SK-N-SH (cell line): ENCODE results near the gene PAPOLA. TPM values are rescaled to one million over a fixed set of nuclear protein-coding genes. Genes with fewer than 3 reads are reported as not detected.

Experiments
- CTCF ChIA-PET: fragments of 300-600, 350-600 bp; formaldehyde crosslinking; extraction: SDS; loops from one replicate; lab custom pipeline; 2021; lab: Yijun Ruan, JAX
- POLR2A ChIA-PET: fragments of 350-600 bp; sonication (Branson Sonifier 250); formaldehyde crosslinking; extraction: SDS; loops from one replicate; lab custom pipeline; 2020; ENCODE audit warnings: antibody characterized with exemption, inconsistent platforms; lab: Yijun Ruan, JAX
- DNase-seq: peaks from one replicate; pipeline ENCODE4 v3.0.0; 2012
- H2AFZ ChIP-seq: fragments of 200-600 bp; sonication (generic); 2 replicates; pipeline ENCODE4 v1.8.1; 2016; ENCODE audit warnings: antibody characterized with exemption, mild to moderate bottlenecking, low read depth
- H3F3A ChIP-seq: fragments of 200-600 bp; sonication (generic); replicated peaks from 2 replicates; pipeline ENCODE3; 2016; ENCODE audit warnings: antibody characterized with exemption, mild to moderate bottlenecking; ENCODE audit not compliant: insufficient read depth
- H3K27ac ChIP-seq, 2 experiments: fragments of 200-500 bp in 1 of 2; fragments of 200-600 bp in 1 of 2; sonication (Bioruptor generic) in 1 of 2; sonication (generic), shearing (Covaris generic) in 1 of 2; 2 replicates each; pipeline versions ENCODE4 v1.5.1 to v1.6.1; 2014 to 2016; ENCODE audit warnings: low read depth in 2 of 2, inconsistent platforms in 1 of 2, low read length in 1 of 2, mild to moderate bottlenecking in 1 of 2, mixed read lengths in 1 of 2
- H3K27me3 ChIP-seq: fragments of 200-600 bp; sonication (generic), shearing (Covaris generic); 2 replicates; pipeline ENCODE4 v1.6.1; 2016; ENCODE audit warnings: mixed run types; ENCODE audit not compliant: insufficient read depth
- H3K36me3 ChIP-seq, 2 experiments: fragments of 200-500 bp in 1 of 2; fragments of 200-600 bp in 1 of 2; sonication (Bioruptor generic) in 1 of 2; sonication (generic) in 1 of 2; replicated peaks in 1 of 2; 2 replicates each; pipeline versions ENCODE3 to v1.5.1; 2014 to 2016; ENCODE audit warnings: low read length in 1 of 2, mild to moderate bottlenecking in 1 of 2; ENCODE audit not compliant: insufficient read depth in 2 of 2, control insufficient read depth in 1 of 2
- H3K4me1 ChIP-seq, 2 experiments: fragments of 200-500 bp in 1 of 2; fragments of 200-600 bp in 1 of 2; sonication (Bioruptor generic) in 1 of 2; sonication (generic), shearing (Covaris generic) in 1 of 2; 2 replicates each; pipeline versions ENCODE4 v1.5.1 to v1.6.1; 2014 to 2016; ENCODE audit warnings: low read depth in 1 of 2, low read length in 1 of 2, mixed run types in 1 of 2; ENCODE audit not compliant: insufficient read depth in 2 of 2, control insufficient read depth in 1 of 2
- H3K4me2 ChIP-seq: fragments of 200-600 bp; sonication (generic), shearing (Covaris generic); 2 replicates; pipeline ENCODE4 v1.6.1; 2017; ENCODE audit warnings: mixed run types
- H3K4me3 ChIP-seq, 2 experiments: fragments of 200-500 bp in 1 of 2; fragments of 200-600 bp in 1 of 2; sonication (Bioruptor generic) in 1 of 2; sonication (generic), shearing (Covaris generic) in 1 of 2; 2 replicates each; pipeline versions ENCODE4 v1.5.1 to v1.8.1; 2014 to 2016; ENCODE audit warnings: low read depth in 2 of 2, inconsistent platforms in 1 of 2, low read length in 1 of 2, mild to moderate bottlenecking in 1 of 2, mixed read lengths in 1 of 2, moderate library complexity in 1 of 2
- H3K79me2 ChIP-seq: fragments of 200-600 bp; sonication (generic); 2 replicates; pipeline ENCODE4 v1.8.1; 2017; ENCODE audit warnings: mild to moderate bottlenecking; ENCODE audit not compliant: insufficient read depth
- H3K9ac ChIP-seq: fragments of 200-600 bp; sonication (generic); 2 replicates; pipeline ENCODE4 v1.6.1; 2017; ENCODE audit warnings: mixed run types
- H3K9me2 ChIP-seq: fragments of 200-600 bp; sonication (generic); 2 replicates; pipeline ENCODE4 v1.6.1; 2017; ENCODE audit warnings: mixed run types
- H3K9me3 ChIP-seq: fragments of 200-600 bp; sonication (generic); 2 replicates; pipeline ENCODE4 v1.6.1; 2017; ENCODE audit warnings: mixed run types, mild to moderate bottlenecking, moderate library complexity
- H4K20me1 ChIP-seq: fragments of 200-600 bp; sonication (generic); 2 replicates; pipeline ENCODE4 v1.6.1; 2017; ENCODE audit warnings: mild to moderate bottlenecking, mixed run types; ENCODE audit not compliant: insufficient read depth
- CHD2 ChIP-seq: fragments of 150-350 bp; IDR thresholded peaks from 2 replicates; pipeline ENCODE4 v1.6.1; 2018; ENCODE audit warnings: low read length; ENCODE audit not compliant: partially characterized antibody
- CTCF ChIP-seq: fragments of 200-600 bp; sonication (generic); IDR thresholded peaks from 2 replicates; pipeline ENCODE4 v1.6.1; 2017; ENCODE audit warnings: antibody characterized with exemption, mild to moderate bottlenecking, moderate library complexity
- EP300 ChIP-seq, 2 experiments: IDR thresholded peaks; 2 replicates each; pipeline versions ENCODE4 v1.4.0 to v1.6.1; 2012; ENCODE audit warnings: borderline replicate concordance in 1 of 2, low read depth in 1 of 2, low read length in 1 of 2
- EZH2phosphoT487 ChIP-seq: fragments of 200-600 bp; sonication (generic); IDR thresholded peaks from 2 replicates; pipeline ENCODE4 v1.6.1; 2017; ENCODE audit warnings: low read depth, mixed run types, mild to moderate bottlenecking, antibody characterized with exemption, moderate library complexity, borderline replicate concordance
- FOXM1 ChIP-seq: IDR thresholded peaks from 2 replicates; pipeline ENCODE4 v1.4.0; 2012; ENCODE audit warnings: low read depth, mild to moderate bottlenecking
- GATA2 ChIP-seq: sonication (generic); formaldehyde crosslinking; IDR thresholded peaks from 2 replicates; pipeline ENCODE4 v1.5.0; 2020; ENCODE audit warnings: mild to moderate bottlenecking, missing genetic modification reagents
- JUND ChIP-seq: IDR thresholded peaks from 2 replicates; pipeline ENCODE4 v1.4.0; 2012
- MEF2A ChIP-seq: IDR thresholded peaks from 2 replicates; pipeline ENCODE4 v1.4.0; 2012; ENCODE audit warnings: low read depth, borderline replicate concordance
- MXI1 ChIP-seq: IDR thresholded peaks from 2 replicates; pipeline ENCODE4 v1.6.1; 2012; ENCODE audit warnings: mild to moderate bottlenecking, low read depth, low read length, improper control_type of control experiment
- POLR2AphosphoS5 ChIP-seq: IDR thresholded peaks from 2 replicates; pipeline ENCODE4 v1.6.1; 2012; ENCODE audit warnings: low read depth, low read length
- RAD21 ChIP-seq: IDR thresholded peaks from 2 replicates; pipeline ENCODE4 v1.6.1; 2012; ENCODE audit warnings: mild to moderate bottlenecking, low read length
- RFX5 ChIP-seq: IDR thresholded peaks from 2 replicates; pipeline ENCODE4 v1.6.1; 2012; ENCODE audit warnings: mild to moderate bottlenecking, improper control_type of control experiment, low read length
- RXRA ChIP-seq: IDR thresholded peaks from 2 replicates; pipeline ENCODE4 v1.4.0; 2012; ENCODE audit warnings: low read depth, mild to moderate bottlenecking, borderline replicate concordance
- SIN3A ChIP-seq: IDR thresholded peaks from 2 replicates; pipeline ENCODE4 v1.6.1; 2012; ENCODE audit warnings: low read depth, mild to moderate bottlenecking, low read length, moderate library complexity, borderline replicate concordance
- TCF12 ChIP-seq: IDR thresholded peaks from 2 replicates; pipeline ENCODE4 v1.4.0; 2012
- ZBTB33 ChIP-seq: IDR thresholded peaks from 2 replicates; pipeline ENCODE4 v1.4.0; 2012; ENCODE audit warnings: low read depth, borderline replicate concordance
- WGBS: methylation state at CpG from one replicate; pipeline ENCODE4 v1.1.6; 2017; ENCODE audit warnings: low lambda C conversion rate; 5-methylcytosine and 5-hydroxymethylcytosine counted together
- polyA plus RNA-seq, 3 experiments: library from polyadenylated mRNA; depleted of rRNA; stranded (reverse); fragments of >200 nt; gene quantifications; 2 replicates each; pipeline ENCODE4 v1.2.3, GENCODE V29; 2012

PAPOLA gene
- polyA plus RNA-seq, 1 of the 3 experiments (the other 2 are of a cell fraction), result 53.7 TPM

- TF ChIP-seq POLR2AphosphoS5 (no peak), JUND (no peak), TCF12 (no peak), ZBTB33 (no peak), CHD2 (no peak)
Observed at GRCh38 chr14:96599076-96599475, 96.9 kb downstream of the PAPOLA start (continued).

GRCh38 chr14:96602186-96602585 lies 100.0 kb downstream of the PAPOLA start:
- Histone ChIP-seq H3K27ac (no peak overlapping the region), H2AFZ (no peak overlapping the region), H3K9ac (no peak overlapping the region), H3K9me3 (no peaks in the 10 kb centered on the region), H3K4me3 (no peak overlapping the region)
- TF ChIP-seq MEF2A (no peak), MXI1 (no peak), ZBTB33 (no peak), GATA2 (CRISPR knock-in tag) (no peak), POLR2AphosphoS5 (no peak), RXRA (no peak), EP300 (IDR thresholded peaks at IDR 0.05; ENCODE audit: borderline replicate concordance in 1 of 2, low read depth in 1 of 2, low read length in 1 of 2) (no peak), CTCF (no peak), EZH2phosphoT487 (no peak), RFX5 (no peak), FOXM1 (no peak), CHD2 (no peak), SIN3A (no peak), RAD21 (no peak)
- TF ChIP-seq, all 33 proteins: peak for 0
- ChIA-PET POLR2A (no interaction called here), CTCF (no interaction called here)
- no peaks in the 10 kb centered on the region for H3F3A ChIP-seq
- H3K27me3 ChIP-seq, result peaks cover 8% of the 10 kb centered on the region; the same call in 1 of the 2 replicates
- H4K20me1 ChIP-seq, result no peaks in the 10 kb centered on the region
- H3K79me2 ChIP-seq, result no peaks in the 10 kb centered on the region
- no peak overlapping the region for H3K4me2 ChIP-seq
- WGBS, result 11% methylated on average over 2 of the region's 2 CpGs
- no peak for DNase-seq
- H3K4me1 ChIP-seq, result peaks cover 0 to 18% of the 10 kb centered on the region in 2 experiments; a peak in 1 of 4 replicates
- H3K36me3 ChIP-seq, result no peaks in the 10 kb centered on the region
- H3K9me2 ChIP-seq, result no peaks in the 10 kb centered on the region
